Endothelial cell of umbilical vein (primary cell): ENCODE results near the gene ZFYVE16. TPM values are rescaled to one million over a fixed set of nuclear protein-coding genes. Genes with fewer than 3 reads are reported as not detected.
A peak's percentile ranks its signal among the peaks of the same experiment; 100 is the strongest.

ENCODE experiments used
- BruUV-seq: library from RNA; stranded (reverse); fragments of 400-500 nt; replicated peaks from 2 replicates; lab custom pipeline; 2021; lab: Mats Ljungman, UMichigan
- CTCF ChIA-PET: fragments of 300-600, 350-600 bp; sonication (Branson Sonifier 250); formaldehyde crosslinking; loops from one replicate; lab custom pipeline; 2021; ENCODE audit warnings: antibody characterized with exemption, inconsistent platforms; lab: Charles Lee
- POLR2A ChIA-PET: fragments of 300-600, 350-600 bp; sonication (Branson Sonifier 250); formaldehyde crosslinking; loops from one replicate; lab custom pipeline; 2021; ENCODE audit warnings: antibody characterized with exemption, inconsistent platforms; lab: Charles Lee
- DNase-seq: peaks from one replicate; pipeline ENCODE4 v3.0.0-alpha.2; 2011; ENCODE audit warnings: low read depth, low spot score
- FAIRE-seq: peaks from 2 replicates; lab custom pipeline; 2011; peaks lifted over from hg19 to GRCh38; lab: Jason Lieb, UNC
- H2AFZ ChIP-seq: 2 replicates; pipeline ENCODE4 v1.6.0; 2012; ENCODE audit warnings: low read depth, low read length, control low read depth, inconsistent platforms
- H3K27ac ChIP-seq: 2 replicates; pipeline ENCODE4 v1.5.1; 2011; ENCODE audit warnings: low read depth, mild to moderate bottlenecking, control low read depth, low read length, moderate library complexity; ENCODE audit not compliant: insufficient read depth
- H3K27me3 ChIP-seq, 2 experiments: 2 replicates each; pipeline versions ENCODE4 v1.6.0 to v1.6.1; 2011; ENCODE audit warnings: low read length in 2 of 2, mixed read lengths in 1 of 2; ENCODE audit not compliant: control insufficient read depth in 2 of 2, insufficient read depth in 2 of 2
- H3K36me3 ChIP-seq, 2 experiments: 2 replicates in 1 of 2; 3 replicates in 1 of 2; pipeline ENCODE4 v1.5.1; 2011; ENCODE audit warnings: low read length in 2 of 2, mild to moderate bottlenecking in 1 of 2, moderate library complexity in 1 of 2; ENCODE audit not compliant: control insufficient read depth in 2 of 2, insufficient read depth in 2 of 2; ENCODE audit errors: extremely low read depth in 1 of 2
- H3K4me1 ChIP-seq: 3 replicates; pipeline ENCODE4 v1.5.1; 2011; ENCODE audit warnings: mild to moderate bottlenecking, low read length; ENCODE audit not compliant: control insufficient read depth, insufficient read depth; ENCODE audit errors: extremely low read depth
- H3K4me2 ChIP-seq: 2 replicates; pipeline ENCODE4 v1.6.1; 2011; ENCODE audit warnings: low read length, control low read depth, mixed read lengths; ENCODE audit not compliant: insufficient read depth
- H3K4me3 ChIP-seq, 3 experiments: fragments of 200-600 bp in 1 of 3; sonication (generic), shearing (Covaris generic) in 1 of 3; replicated peaks in 1 of 3; 2 replicates each; pipeline ENCODE4 v1.5.1; 2011 to 2016; ENCODE audit warnings: control low read depth in 3 of 3, low read length in 3 of 3, mild to moderate bottlenecking in 2 of 3, inconsistent platforms in 1 of 3, low read depth in 1 of 3, moderate library complexity in 1 of 3; ENCODE audit not compliant: insufficient read depth in 1 of 3
- H3K79me2 ChIP-seq: 2 replicates; pipeline ENCODE4 v1.6.0; 2012; ENCODE audit warnings: low read length, inconsistent platforms; ENCODE audit not compliant: control insufficient read depth, insufficient read depth
- H3K9ac ChIP-seq: replicated peaks from 2 replicates; pipeline ENCODE3; 2011; ENCODE audit warnings: low read length, control low read depth; ENCODE audit not compliant: insufficient read depth; ENCODE audit errors: extremely low read depth
- H3K9me1 ChIP-seq: replicated peaks from 3 replicates; pipeline ENCODE4 v1.6.0; 2011; ENCODE audit warnings: mild to moderate bottlenecking, low read length; ENCODE audit not compliant: control insufficient read depth, insufficient read depth; ENCODE audit errors: extremely low read depth
- H3K9me3 ChIP-seq: replicated peaks from 2 replicates; pipeline ENCODE4 v1.5.1; 2012; ENCODE audit warnings: low read length, inconsistent platforms; ENCODE audit not compliant: control insufficient read depth, insufficient read depth
- H4K20me1 ChIP-seq: replicated peaks from 2 replicates; pipeline ENCODE3; 2011; ENCODE audit warnings: mild to moderate bottlenecking, low read length; ENCODE audit not compliant: control insufficient read depth, insufficient read depth; ENCODE audit errors: extremely low read depth
- EZH2 ChIP-seq: IDR thresholded peaks from 2 replicates; pipeline ENCODE4 v1.6.1; 2012; ENCODE audit warnings: borderline replicate concordance, low read depth, mild to moderate bottlenecking, moderate library complexity, low read length, inconsistent platforms; ENCODE audit not compliant: severe bottlenecking
- POLR2AphosphoS5 ChIP-seq: IDR thresholded peaks from 2 replicates; pipeline ENCODE4 v1.6.1; 2012; ENCODE audit warnings: low read depth, mild to moderate bottlenecking, control low read depth, low read length, moderate library complexity; ENCODE audit not compliant: insufficient read depth
- dilution Hi-C: fragments of 300-500 bp; cut with MboI; formaldehyde crosslinking; loops from one replicate; pipeline ENCODE4 v1.15.0; 2019; ENCODE audit warnings: low sequenced_read_pairs; ENCODE audit not compliant: extremely low pct_ligation_motif_present
- intact Hi-C: fragments of 100-400 bp; cut with micrococcal nuclease; formaldehyde crosslinking; loops from one replicate; pipeline ENCODE4 v1.10.0; 2022
- polyA plus RNA-seq, 4 experiments: library from polyadenylated mRNA; depleted of rRNA in 3 of 4; stranded (reverse) in 3 of 4; unstranded in 1 of 4; fragments of >200 nt; gene quantifications; 2 replicates each; pipeline versions ENCODE4 v1.2.1 to v1.2.3, GENCODE V29; 2011 to 2012; ENCODE audit warnings: missing spikeins in 1 of 4
- total RNA-seq: library from RNA; stranded (reverse); gene quantifications from 2 replicates; pipeline ENCODE4 v1.2.3, GENCODE V29; 2021

The ZFYVE16 gene
- total and polyA plus RNA-seq, 2 donors (not counting 3 experiments of a cell fraction or from before 2014, with no cell fraction given): 5.1 to 43.1 TPM

- H3K4me3 ChIP-seq: no peak overlapping the region
- no TSS peak for BruUV-seq
- H2AFZ ChIP-seq: no peak overlapping the region
- intact Hi-C loops: loop anchor here (10.0 kb wide), 2 partner anchors 309 to 789 kb away; partner anchors contain the start of gene TENT2
- H3K27me3 ChIP-seq: no peaks in the 10 kb centered on the region
- no peak overlapping the region for H3K27ac ChIP-seq
- H3K9ac ChIP-seq: no peak overlapping the region
- POLR2A ChIA-PET: no interaction called here
- no peaks in the 10 kb centered on the region for H3K9me3 ChIP-seq
- no peak for TF ChIP-seq EZH2
- no peaks in the 10 kb centered on the region for H3K36me3 ChIP-seq
- DNase-seq (no peak), FAIRE-seq (no peak)
- H3K79me2 ChIP-seq: peaks cover 5% of the 10 kb centered on the region
- no peaks in the 10 kb centered on the region for H4K20me1 ChIP-seq
- no peaks in the 10 kb centered on the region for H3K9me1 ChIP-seq
- CTCF ChIA-PET: no interaction called here
- peaks cover 5% of the 10 kb centered on the region for H3K4me1 ChIP-seq
- dilution Hi-C loops: no loop called here
- no peak overlapping the region for H3K4me2 ChIP-seq
These were observed 4.1 kb upstream of the ZFYVE16 start for GRCh38 chr5:80403782-80404181.

- POLR2A ChIA-PET: interaction anchor here (0.6 to 1.2 kb wide), 4 partner anchors 19 to 299 kb away, joined by 4 to 9 read pairs (median 5); no protein-coding TSS in a partner anchor
- FAIRE-seq (peak; percentile 52), DNase-seq (no peak)
- no peaks in the 10 kb centered on the region for H3K9me1 ChIP-seq
- H3K79me2 ChIP-seq: peaks cover 27% of the 10 kb centered on the region
- peaks cover 2% of the 10 kb centered on the region for H4K20me1 ChIP-seq
- no peaks in the 10 kb centered on the region for H3K9me3 ChIP-seq
- no peak for TF ChIP-seq POLR2AphosphoS5
- H3K27ac ChIP-seq: peak overlapping the region; percentile 91
- H3K4me1 ChIP-seq: peaks cover 18% of the 10 kb centered on the region
- H3K27me3 ChIP-seq: no peaks in the 10 kb centered on the region
- peak overlapping the region; percentile 33 to 85 (median 78) for H3K4me3 ChIP-seq
- H2AFZ ChIP-seq: peak overlapping the region; percentile 91
- CTCF ChIA-PET: interaction anchor here (0.6 to 1.5 kb wide), 5 partner anchors 9 to 324 kb away, joined by 3 to 6 read pairs (median 4); no protein-coding TSS in a partner anchor
- peak overlapping the region; percentile 90 for H3K9ac ChIP-seq
- H3K4me2 ChIP-seq: peak overlapping the region; percentile 71
- intact Hi-C loops: loop anchor here (1.0 to 10.0 kb wide), 5 partner anchors 152 to 895 kb away; partner anchors contain the start of genes DHFR, HOMER1, MSH3 and TENT2
- H3K36me3 ChIP-seq: no peaks in the 10 kb centered on the region
- dilution Hi-C loops: no loop called here
- TSS peak; percentile 75 for BruUV-seq
These were observed 707 bp upstream of the ZFYVE16 start for GRCh38 chr5:80406980-80407734.
